Fibroblast of villous mesenchyme (primary cell): ENCODE measurements around the gene PLA2G2C. TPM values are rescaled to one million over a fixed set of nuclear protein-coding genes. Genes with fewer than 3 reads are reported as not detected.

Source experiments
- DNase-seq: peaks from one replicate; pipeline ENCODE4 v3.0.0-alpha.2; 2010; ENCODE audit warnings: low read depth
- H3K4me3 ChIP-seq: 2 replicates; pipeline ENCODE4 v1.5.1; 2011; ENCODE audit warnings: low read depth, mild to moderate bottlenecking, low read length
- CTCF ChIP-seq: IDR thresholded peaks from 2 replicates; pipeline ENCODE4 v1.5.1; 2012; ENCODE audit warnings: low read depth, mild to moderate bottlenecking, low read length; ENCODE audit not compliant: insufficient read depth
- total RNA-seq: library from RNA; depleted of rRNA; stranded (reverse); fragments of >200 nt; gene quantifications from 2 replicates; pipeline ENCODE4 v1.2.3, GENCODE V29; 2012

Gene PLA2G2C
- total RNA-seq, 1 donor, result not detected

GRCh38 chr1:20115916-20116315 lies 70.4 kb downstream of the PLA2G2C start:
- no peak for TF ChIP-seq CTCF
- no peak overlapping the region for H3K4me3 ChIP-seq
- DNase-seq, result no peak

- no peak overlapping the region for H3K4me3 ChIP-seq
- TF ChIP-seq CTCF, result no peak
- no peak for DNase-seq
Observed at GRCh38 chr1:20115479-20115878, 70.8 kb downstream of the PLA2G2C start.

- no peak for DNase-seq
- TF ChIP-seq CTCF, result no peak
- no peak overlapping the region for H3K4me3 ChIP-seq
Observed at GRCh38 chr1:20114021-20114648, 72.2 kb downstream of the PLA2G2C start.

Other genes starting within 250 kb of the PLA2G2C start
- not detected in 2 replicates for gene PLA2G2A, start 206.9 kb downstream of the PLA2G2C start, total RNA-seq
- 0.32 TPM in 1 of 2 replicates, not detected in the other for gene PLA2G5, start 116.3 kb downstream of the PLA2G2C start, total RNA-seq
- gene PLA2G2D, start 67.0 kb downstream of the PLA2G2C start, total RNA-seq, result not detected in 2 replicates
- gene PLA2G2F, start 47.2 kb downstream of the PLA2G2C start, total RNA-seq, result not detected in 2 replicates
- not detected in 2 replicates for gene UBXN10, start 422 bp downstream of the PLA2G2C start, total RNA-seq
- gene VWA5B1, start 104.4 kb upstream of the PLA2G2C start, total RNA-seq, result not detected in 2 replicates